Sigmoid colon (tissue), 4 donors: ENCODE results near the gene COX4I1.

ENCODE experiments used
- CTCF ChIP-seq, 4 experiments: fragments of 450-650 bp in 3 of 4; fragments of 200-600 bp in 1 of 4; IDR thresholded peaks; one replicate each; pipeline ENCODE4 v1.5.1; 2016 to 2019; ENCODE audit warnings: antibody characterized with exemption in 4 of 4, mild to moderate bottlenecking in 3 of 4, moderate library complexity in 2 of 4
- POLR2A ChIP-seq, 2 donors: fragments of 450-650 bp; IDR thresholded peaks; one replicate each; pipeline ENCODE4 v1.6.1; 2016; ENCODE audit warnings: antibody characterized with exemption in 2 of 2, mild to moderate bottlenecking in 2 of 2, moderate library complexity in 2 of 2
- POLR2AphosphoS5 ChIP-seq, 4 donors: sonication (generic); formaldehyde crosslinking; IDR thresholded peaks; one replicate each; pipeline ENCODE4 v1.6.1; 2017; ENCODE audit warnings: antibody characterized with exemption in 4 of 4

GRCh38 chr16:85784813-85785212, 14.7 kb upstream of the COX4I1 start:
- TF ChIP-seq CTCF (IDR thresholded peaks at IDR 0.05) (no peak), POLR2A (IDR thresholded peaks at IDR 0.05) (no peak), POLR2AphosphoS5 (IDR thresholded peaks at IDR 0.05) (no peak)
